Peyer's patch (tissue), 4 donors: ENCODE measurements around the gene NT5C3A.

Experiments used
- CTCF ChIP-seq, 6 experiments: fragments of 450-650 bp in 4 of 6; fragments of 200-600 bp in 2 of 6; sonication (generic) in 1 of 6; IDR thresholded peaks; one replicate each; pipeline ENCODE4 v1.5.1; 2017 to 2019; ENCODE audit warnings: antibody characterized with exemption in 6 of 6, mild to moderate bottlenecking in 3 of 6, moderate library complexity in 1 of 6
- POLR2A ChIP-seq, 2 donors: fragments of 450-650 bp; IDR thresholded peaks; one replicate each; pipeline ENCODE4 v1.5.1; 2017; ENCODE audit warnings: antibody characterized with exemption in 2 of 2, mild to moderate bottlenecking in 2 of 2, moderate library complexity in 2 of 2

GRCh38 chr7:33048704-33049103, 13.9 kb downstream of the NT5C3A start:
- TF ChIP-seq CTCF (IDR thresholded peaks at IDR 0.05) (no peak), POLR2A (IDR thresholded peaks at IDR 0.05) (no peak)
